Activated naive CD8-positive, alpha-beta T cell treated with anti-CD3 and anti-CD28 coated beads, Interleukin-2, amount 50 U/mL, for 16 hours (primary cell): Measurements from ENCODE around the gene FLNB.
"Not testable (repeated sequence)": the region's sequence is repeated elsewhere in the genome, so short reads cannot be mapped to it uniquely, and the experiment has no call there.

Source experiments
- DNase-seq: peaks from one replicate; pipeline ENCODE4 v3.0.0-alpha.2; 2020; ENCODE audit warnings: low read depth, low spot score

The FLNB gene

GRCh38 chr3:58032186-58032585 is 24.0 kb downstream of the FLNB start:
- DNase-seq, result no peak

GRCh38 chr3:58034738-58035523 is 26.7 kb downstream of the FLNB start:
- no peak for DNase-seq

- DNase-seq, result no peak
Observed at GRCh38 chr3:58035524-58036255, 27.5 kb downstream of the FLNB start.

- DNase-seq, result no peak
Observed at GRCh38 chr3:58036293-58037032, 28.2 kb downstream of the FLNB start.

- DNase-seq, result no peak
Observed at GRCh38 chr3:58037141-58037910, 29.1 kb downstream of the FLNB start.

- DNase-seq, result no peak
Observed at GRCh38 chr3:58038675-58039292, 30.6 kb downstream of the FLNB start.

GRCh38 chr3:58039601-58040000 is 31.4 kb downstream of the FLNB start:
- DNase-seq, result no peak

- DNase-seq, result no peak
Observed at GRCh38 chr3:58041182-58041825, 33.1 kb downstream of the FLNB start.

- DNase-seq, result no peak
Observed at GRCh38 chr3:58041826-58042324, 33.7 kb downstream of the FLNB start.

GRCh38 chr3:58042947-58043707 is 34.9 kb downstream of the FLNB start:
- no peak for DNase-seq

GRCh38 chr3:58043933-58044332 is 35.7 kb downstream of the FLNB start:
- DNase-seq, result no peak

GRCh38 chr3:58044691-58045483 is 36.7 kb downstream of the FLNB start:
- no peak for DNase-seq

- DNase-seq, result no peak
Observed at GRCh38 chr3:58047826-58048225, 39.6 kb downstream of the FLNB start.

GRCh38 chr3:58048301-58048700 is 40.1 kb downstream of the FLNB start:
- DNase-seq, result no peak

- DNase-seq, result no peak
Observed at GRCh38 chr3:58049143-58049785, 41.0 kb downstream of the FLNB start.

GRCh38 chr3:58051196-58051595 is 43.0 kb downstream of the FLNB start:
- no peak for DNase-seq

- DNase-seq, result not testable (repeated sequence)
Observed at GRCh38 chr3:58051658-58052261, 43.5 kb downstream of the FLNB start.
